Uterus (tissue), 2 donors: Measurements from ENCODE around the gene SYCP2.

Experiments
- CTCF ChIP-seq, 4 experiments: fragments of 200-600 bp in 2 of 4; fragments of 450-650 bp in 2 of 4; sonication (generic) in 2 of 4; IDR thresholded peaks; one replicate each; pipeline ENCODE4 v1.5.1; 2016 to 2019; ENCODE audit warnings: antibody characterized with exemption in 4 of 4, mild to moderate bottlenecking in 2 of 4, moderate library complexity in 1 of 4
- POLR2A ChIP-seq, 2 donors: fragments of 450-650 bp; IDR thresholded peaks; one replicate each; pipeline ENCODE4 v1.6.1; 2016; ENCODE audit warnings: antibody characterized with exemption in 2 of 2, mild to moderate bottlenecking in 1 of 2, moderate library complexity in 1 of 2

- TF ChIP-seq CTCF (IDR thresholded peaks at IDR 0.05) (no peak), POLR2A (IDR thresholded peaks at IDR 0.05) (no peak)
Measured at GRCh38 chr20:59888050-59888449, 45.4 kb downstream of the SYCP2 start.
